Astrocyte of the spinal cord (primary cell): ENCODE measurements around the gene ATF6B.

Experiments
- DNase-seq: peaks from one replicate; pipeline ENCODE4 v3.0.0; 2011; ENCODE audit warnings: low read depth, low spot score
- H3K4me3 ChIP-seq: 2 replicates; pipeline ENCODE4 v1.5.1; 2011; ENCODE audit warnings: low read depth, mild to moderate bottlenecking, low read length, moderate library complexity
- CTCF ChIP-seq: IDR thresholded peaks from 2 replicates; pipeline ENCODE4 v1.5.1; 2012; ENCODE audit warnings: low read depth, mild to moderate bottlenecking, low read length, inconsistent platforms
- in situ Hi-C: cut with HindIII; loops from 2 replicates; pipeline ENCODE4 v1.10.0; 2017; ENCODE audit warnings: low sequenced_read_pairs

ATF6B gene

GRCh38 chr6:32074996-32075532 is 53.0 kb downstream of the ATF6B start:
- TF ChIP-seq CTCF = no peak
- no peak overlapping the region for H3K4me3 ChIP-seq
- in situ Hi-C loops = no loop called here
- DNase-seq = no peak

DNA sequence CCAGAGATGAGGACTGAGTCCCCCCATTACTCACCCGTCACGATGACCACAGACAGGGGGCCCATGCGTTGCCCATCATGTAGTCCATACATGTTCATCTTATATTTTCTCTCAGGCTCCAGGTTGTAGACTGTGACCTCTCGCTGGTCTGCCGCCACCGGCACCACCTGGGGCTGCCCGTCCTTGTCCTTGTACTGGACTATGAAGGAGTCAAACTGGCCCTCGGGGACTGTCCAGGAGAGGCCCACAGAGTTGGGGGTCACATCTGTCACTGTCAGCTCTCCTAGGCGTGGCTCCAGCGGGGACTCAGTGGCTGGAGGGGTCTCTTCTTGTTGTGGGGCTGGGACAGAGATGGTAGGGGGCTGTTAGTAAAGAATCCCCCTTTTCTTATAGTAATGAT is 54.4 kb downstream of the ATF6B start:
- TF ChIP-seq CTCF = no peak
- H3K4me3 ChIP-seq = no peak overlapping the region
- in situ Hi-C loops = no loop called here
- DNase-seq = no peak

DNA sequence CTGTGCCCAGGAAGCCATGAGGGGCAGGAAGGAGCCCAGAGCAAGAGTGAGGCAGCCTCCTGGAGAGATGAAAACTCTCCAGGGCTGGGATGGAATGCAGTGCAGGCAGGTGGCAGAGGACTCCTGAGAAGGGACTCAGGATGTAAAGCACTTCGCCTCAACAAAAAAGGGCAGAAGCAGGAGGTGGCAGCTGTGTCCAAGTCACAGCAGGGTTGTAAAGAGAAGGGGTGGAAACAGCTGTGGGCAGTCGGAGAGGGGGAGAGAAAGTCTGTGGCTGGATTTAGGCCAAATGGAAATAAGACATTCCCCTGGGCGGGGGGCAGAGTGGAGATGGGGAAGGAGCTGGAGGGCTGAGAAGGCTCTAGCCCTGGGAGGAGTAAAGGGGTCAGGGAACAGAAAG is 54.9 kb downstream of the ATF6B start:
- no peak for TF ChIP-seq CTCF
- in situ Hi-C loops = no loop called here
- H3K4me3 ChIP-seq = no peak overlapping the region
- no peak for DNase-seq

DNA sequence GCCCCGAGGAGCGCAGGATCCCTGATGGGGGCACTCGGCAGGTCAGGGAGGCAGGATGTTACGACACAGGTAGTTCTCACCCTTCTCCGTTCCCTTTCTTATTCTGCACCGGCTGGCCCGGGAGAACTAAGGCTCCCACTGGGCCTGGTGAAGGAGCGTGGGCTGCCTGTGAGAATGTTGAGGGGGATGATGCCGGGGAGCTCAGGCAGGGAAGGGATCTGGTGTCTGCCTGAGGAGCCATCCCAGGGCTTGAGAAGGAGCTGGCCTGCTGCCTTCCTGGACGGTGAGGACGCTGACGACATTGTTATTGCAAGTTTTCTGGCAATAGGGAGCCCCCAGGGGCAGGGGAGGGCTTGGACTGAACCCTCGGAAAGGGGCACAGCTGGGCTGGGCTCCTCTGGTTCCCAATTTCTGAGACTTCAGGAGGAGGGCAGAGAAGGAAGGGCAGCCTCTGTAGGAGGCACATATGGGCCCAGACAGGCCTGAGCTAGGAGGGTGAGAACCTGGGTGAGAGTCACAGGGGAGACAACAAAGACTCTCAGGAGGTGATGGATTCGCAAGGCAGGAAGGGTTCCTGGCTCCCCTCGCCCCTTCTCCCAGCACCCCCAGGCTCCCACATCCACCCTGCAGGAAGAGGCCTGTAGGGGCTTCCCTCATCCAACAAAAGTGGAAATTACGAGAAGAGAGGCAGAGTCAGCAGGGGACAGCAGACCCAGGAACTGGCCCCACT is 57.1 kb downstream of the ATF6B start:
- no peak for DNase-seq
- in situ Hi-C loops = no loop called here
- no peak for TF ChIP-seq CTCF
- no peak overlapping the region for H3K4me3 ChIP-seq

- no peak for TF ChIP-seq CTCF
- H3K4me3 ChIP-seq = no peak overlapping the region
- in situ Hi-C loops = no loop called here
Observed at GRCh38 chr6:32069878-32070515, 58.0 kb downstream of the ATF6B start.

GRCh38 chr6:32069460-32069859 is 58.6 kb downstream of the ATF6B start:
- no peak overlapping the region for H3K4me3 ChIP-seq
- no peak for DNase-seq
- in situ Hi-C loops = no loop called here

More at GRCh38 chr6:32069878-32070515, 58.0 kb downstream of the ATF6B start:
- DNase-seq = no peak

More at GRCh38 chr6:32069460-32069859, 58.6 kb downstream of the ATF6B start:
- TF ChIP-seq CTCF = no peak
